GM10248 (cell line): ENCODE data around the gene UBL7.
A peak's percentile ranks its signal among the peaks of the same experiment; 100 is the strongest.

Experiments used
- CTCF ChIA-PET: fragments of 300-600 bp; sonication (Branson Sonifier 250); formaldehyde crosslinking; extraction: SDS; loops from one replicate; lab custom pipeline; 2021; ENCODE audit warnings: antibody characterized with exemption; lab: Yijun Ruan, JAX
- POLR2A ChIA-PET: fragments of 350-650 bp; sonication (Branson Sonifier 250); formaldehyde crosslinking; extraction: SDS; loops from one replicate; lab custom pipeline; 2020; ENCODE audit warnings: antibody characterized with exemption; lab: Yijun Ruan, JAX
- DNase-seq: peaks from one replicate; pipeline ENCODE4 v3.0.0; 2012; ENCODE audit errors: extremely low spot score
- TF ChIP-seq, protein P1 (sequence below): IDR thresholded peaks from 2 replicates; pipeline ENCODE4 v1.5.1; 2012; ENCODE audit warnings: mild to moderate bottlenecking, low read depth; ENCODE audit errors: extremely low read depth, missing control alignments, control extremely low read depth

The UBL7 gene, protein sequence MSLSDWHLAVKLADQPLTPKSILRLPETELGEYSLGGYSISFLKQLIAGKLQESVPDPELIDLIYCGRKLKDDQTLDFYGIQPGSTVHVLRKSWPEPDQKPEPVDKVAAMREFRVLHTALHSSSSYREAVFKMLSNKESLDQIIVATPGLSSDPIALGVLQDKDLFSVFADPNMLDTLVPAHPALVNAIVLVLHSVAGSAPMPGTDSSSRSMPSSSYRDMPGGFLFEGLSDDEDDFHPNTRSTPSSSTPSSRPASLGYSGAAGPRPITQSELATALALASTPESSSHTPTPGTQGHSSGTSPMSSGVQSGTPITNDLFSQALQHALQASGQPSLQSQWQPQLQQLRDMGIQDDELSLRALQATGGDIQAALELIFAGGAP

DNA sequence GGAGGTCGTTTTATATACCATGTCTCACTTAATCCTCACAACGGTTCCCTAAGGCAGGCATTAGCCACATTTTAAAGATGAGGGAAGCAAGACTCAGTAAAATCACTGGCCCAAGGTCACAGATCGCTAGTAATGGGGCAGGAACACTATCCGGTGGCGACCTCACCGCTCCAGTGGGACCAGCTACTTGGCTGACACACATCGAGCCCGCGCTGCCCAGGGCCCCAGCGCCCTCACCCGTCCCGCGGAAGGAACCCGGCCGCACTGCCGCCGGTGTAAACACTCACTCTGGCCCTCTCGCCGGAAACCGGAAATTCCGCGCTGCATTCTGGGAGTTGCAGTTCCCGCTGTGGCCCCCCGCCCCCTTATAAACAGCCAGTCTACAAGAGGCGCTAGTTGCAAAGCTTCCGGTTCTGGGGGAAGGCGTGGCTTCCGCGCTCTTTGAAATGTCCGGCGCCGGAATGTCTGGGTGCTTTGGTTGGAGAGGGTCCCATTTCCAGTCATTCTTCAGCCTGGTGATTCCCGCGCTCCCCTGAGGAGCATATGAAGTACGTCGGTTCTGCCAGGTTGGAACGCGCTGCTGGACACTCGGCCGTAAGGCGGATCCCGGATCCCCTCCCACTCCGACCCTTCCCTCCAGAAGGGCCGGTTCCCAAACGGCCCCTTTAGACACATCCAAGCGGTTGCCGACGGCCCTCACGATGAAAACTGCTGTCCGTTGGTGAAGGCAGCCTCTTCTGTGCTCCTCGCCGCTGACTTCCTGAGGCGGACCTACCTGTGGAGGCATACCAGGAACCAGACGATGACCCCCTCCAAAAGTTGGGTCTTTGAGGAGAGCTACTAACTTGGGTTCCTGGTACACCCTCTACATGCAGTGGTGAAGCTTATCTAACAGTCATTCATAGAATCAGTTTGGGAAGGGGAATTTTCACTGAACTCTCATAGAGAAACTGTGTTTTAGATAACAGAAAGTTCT is at the start of gene UBL7:
Gene UBL7, minus strand, starts transcription at position 290 of the 976 bp plus-strand sequence. CDS start 2,293 bp downstream, outside the sequence.
- TF ChIP-seq, protein P1, sequence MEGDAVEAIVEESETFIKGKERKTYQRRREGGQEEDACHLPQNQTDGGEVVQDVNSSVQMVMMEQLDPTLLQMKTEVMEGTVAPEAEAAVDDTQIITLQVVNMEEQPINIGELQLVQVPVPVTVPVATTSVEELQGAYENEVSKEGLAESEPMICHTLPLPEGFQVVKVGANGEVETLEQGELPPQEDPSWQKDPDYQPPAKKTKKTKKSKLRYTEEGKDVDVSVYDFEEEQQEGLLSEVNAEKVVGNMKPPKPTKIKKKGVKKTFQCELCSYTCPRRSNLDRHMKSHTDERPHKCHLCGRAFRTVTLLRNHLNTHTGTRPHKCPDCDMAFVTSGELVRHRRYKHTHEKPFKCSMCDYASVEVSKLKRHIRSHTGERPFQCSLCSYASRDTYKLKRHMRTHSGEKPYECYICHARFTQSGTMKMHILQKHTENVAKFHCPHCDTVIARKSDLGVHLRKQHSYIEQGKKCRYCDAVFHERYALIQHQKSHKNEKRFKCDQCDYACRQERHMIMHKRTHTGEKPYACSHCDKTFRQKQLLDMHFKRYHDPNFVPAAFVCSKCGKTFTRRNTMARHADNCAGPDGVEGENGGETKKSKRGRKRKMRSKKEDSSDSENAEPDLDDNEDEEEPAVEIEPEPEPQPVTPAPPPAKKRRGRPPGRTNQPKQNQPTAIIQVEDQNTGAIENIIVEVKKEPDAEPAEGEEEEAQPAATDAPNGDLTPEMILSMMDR, result peak; percentile 47
- ChIA-PET CTCF (interaction anchor here (0.7 to 3.8 kb wide), 16 partner anchors 11 to 88 kb away, joined by 3 to 19 read pairs (median 4); no protein-coding TSS in a partner anchor), POLR2A (interaction anchor here (0.6 to 1.2 kb wide), 4 partner anchors 14 to 143 kb away, joined by 3 to 6 read pairs (median 3); partner anchors contain the start of gene ARID3B)
- peak; percentile 96 for DNase-seq

DNA sequence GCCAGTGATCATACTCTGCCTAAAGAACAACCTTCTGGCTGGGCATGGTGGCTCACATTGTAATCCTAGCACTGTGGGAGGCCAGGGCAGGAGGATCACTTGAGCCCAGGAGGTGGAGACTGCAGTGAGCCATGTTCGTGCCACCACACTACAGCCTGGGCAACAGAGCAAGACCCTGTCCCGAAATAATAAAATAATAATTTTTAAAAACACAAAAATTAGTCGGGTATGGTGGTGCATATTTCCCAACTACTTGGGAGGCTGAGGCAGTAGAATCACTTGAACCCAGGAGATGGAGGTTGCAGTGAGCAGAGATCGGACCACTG is 45.5 kb upstream of the UBL7 start:
- TF ChIP-seq, protein P1, result no peak
- POLR2A ChIA-PET, result no interaction called here
- CTCF ChIA-PET, result no interaction called here
- no peak for DNase-seq

DNA sequence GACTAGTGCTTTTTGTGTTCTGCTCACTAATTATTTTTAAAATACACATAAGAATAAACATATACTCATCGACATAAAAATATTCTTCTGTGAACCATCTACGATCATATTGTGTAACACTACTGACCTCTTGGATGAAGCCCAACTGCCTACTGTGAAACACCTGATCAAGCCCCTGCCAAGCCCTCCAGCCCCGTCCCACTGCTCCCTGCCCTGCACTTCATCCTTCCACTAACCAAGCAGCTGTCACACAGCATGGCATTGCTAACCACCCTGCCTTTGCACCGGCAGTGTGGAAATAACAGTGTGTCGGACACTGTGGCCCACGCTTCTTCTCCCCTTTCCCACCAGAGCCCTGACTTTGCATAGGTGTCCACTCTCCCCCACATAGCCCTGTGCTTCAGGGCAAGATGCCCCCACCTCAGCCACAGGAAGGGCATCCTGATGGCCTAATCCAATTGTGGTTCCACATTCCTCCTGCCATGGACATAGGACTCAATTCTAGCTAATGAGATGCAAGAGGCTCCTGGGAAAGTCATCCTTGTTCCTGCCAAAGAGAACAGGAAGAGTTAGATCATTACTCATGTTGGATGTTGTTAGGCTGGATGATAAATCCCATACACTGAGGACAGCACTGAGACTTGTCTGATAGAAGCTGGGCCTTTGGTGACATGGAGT is 45.0 kb upstream of the UBL7 start:
- CTCF ChIA-PET, result no interaction called here
- POLR2A ChIA-PET, result no interaction called here
- TF ChIP-seq, protein P1, result no peak
- DNase-seq, result no peak

DNA sequence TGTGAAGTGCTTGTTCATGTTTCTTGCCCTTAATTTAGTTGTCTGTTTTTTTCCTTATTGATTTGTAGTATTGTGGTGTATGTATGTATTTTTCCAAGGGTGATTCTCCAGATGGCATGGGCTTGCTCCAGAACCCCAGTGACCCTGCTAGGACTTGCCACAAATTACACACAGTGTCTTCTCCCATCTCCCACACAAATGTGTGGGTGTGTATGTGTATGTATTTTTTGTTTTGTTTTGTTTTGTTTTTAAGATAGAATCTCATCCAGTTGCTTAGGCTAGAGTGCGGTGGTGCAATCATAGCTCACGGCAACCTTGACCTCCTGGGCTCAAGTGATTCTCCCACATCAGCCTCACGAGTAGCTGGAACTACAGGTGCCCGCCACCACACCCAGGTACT is 43.9 kb upstream of the UBL7 start:
- TF ChIP-seq, protein P1, result no peak
- ChIA-PET CTCF (no interaction called here), POLR2A (no interaction called here)
- no peak for DNase-seq

DNA sequence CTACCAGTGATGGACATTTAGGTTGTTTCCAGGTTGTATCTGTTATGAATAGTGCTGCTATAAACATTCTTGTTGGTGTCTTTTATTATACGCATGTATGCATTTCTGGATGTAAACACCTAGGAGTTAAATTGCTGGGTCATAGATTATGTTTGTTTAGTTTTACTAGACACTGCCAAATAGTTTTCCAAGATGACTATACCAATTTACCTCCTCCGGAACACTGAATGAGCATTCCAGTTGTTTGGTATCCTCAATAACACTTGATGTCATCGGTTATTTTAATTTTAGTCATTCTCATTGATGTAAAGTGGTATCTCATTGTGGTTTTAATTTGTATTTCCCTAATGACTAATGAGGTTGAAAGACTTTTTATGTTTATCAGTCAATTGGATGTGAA is 43.5 kb upstream of the UBL7 start:
- DNase-seq, result no peak
- ChIA-PET POLR2A (no interaction called here), CTCF (no interaction called here)
- TF ChIP-seq, protein P1, result no peak
